ENCODE measurements around the gene DDT.
"Not testable (repeated sequence)": the region's sequence is repeated elsewhere in the genome, so short reads cannot be mapped to it uniquely, and the experiment has no call there.

DNA sequence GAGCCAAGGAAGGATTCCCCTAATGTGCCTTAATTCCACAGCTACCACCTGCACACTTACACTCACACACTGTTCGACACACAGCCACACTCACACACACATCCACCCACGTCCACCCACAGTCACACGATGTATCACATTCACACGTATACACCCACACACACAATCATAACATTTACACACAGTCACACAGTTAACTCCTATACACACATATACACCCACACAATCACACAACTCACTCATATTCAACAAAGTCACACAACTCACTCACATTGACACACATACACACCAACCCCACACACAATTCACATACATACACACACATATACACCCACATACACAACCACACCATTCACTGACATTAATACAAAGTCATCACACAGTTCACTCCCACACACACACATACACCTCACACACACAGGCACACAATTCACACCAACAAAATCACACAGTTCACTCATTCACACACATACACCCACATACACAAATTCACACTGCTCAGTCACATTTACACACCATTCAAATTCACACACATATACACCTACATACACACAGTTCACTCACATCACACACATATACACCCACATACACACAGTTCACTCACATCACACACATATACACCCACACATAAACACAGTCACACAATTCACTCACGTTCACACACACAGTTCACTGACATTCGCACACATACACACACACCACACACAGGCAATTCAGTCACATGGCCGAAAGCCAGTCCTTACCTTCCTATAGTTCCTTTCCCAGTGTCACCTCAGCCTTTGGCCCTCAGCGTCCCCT is 19.8 kb downstream of the DDT start:
- TF ChIP-seq, protein P1, sequence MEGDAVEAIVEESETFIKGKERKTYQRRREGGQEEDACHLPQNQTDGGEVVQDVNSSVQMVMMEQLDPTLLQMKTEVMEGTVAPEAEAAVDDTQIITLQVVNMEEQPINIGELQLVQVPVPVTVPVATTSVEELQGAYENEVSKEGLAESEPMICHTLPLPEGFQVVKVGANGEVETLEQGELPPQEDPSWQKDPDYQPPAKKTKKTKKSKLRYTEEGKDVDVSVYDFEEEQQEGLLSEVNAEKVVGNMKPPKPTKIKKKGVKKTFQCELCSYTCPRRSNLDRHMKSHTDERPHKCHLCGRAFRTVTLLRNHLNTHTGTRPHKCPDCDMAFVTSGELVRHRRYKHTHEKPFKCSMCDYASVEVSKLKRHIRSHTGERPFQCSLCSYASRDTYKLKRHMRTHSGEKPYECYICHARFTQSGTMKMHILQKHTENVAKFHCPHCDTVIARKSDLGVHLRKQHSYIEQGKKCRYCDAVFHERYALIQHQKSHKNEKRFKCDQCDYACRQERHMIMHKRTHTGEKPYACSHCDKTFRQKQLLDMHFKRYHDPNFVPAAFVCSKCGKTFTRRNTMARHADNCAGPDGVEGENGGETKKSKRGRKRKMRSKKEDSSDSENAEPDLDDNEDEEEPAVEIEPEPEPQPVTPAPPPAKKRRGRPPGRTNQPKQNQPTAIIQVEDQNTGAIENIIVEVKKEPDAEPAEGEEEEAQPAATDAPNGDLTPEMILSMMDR (conservative IDR thresholded peaks at IDR 0.05 in 1 of 2, IDR thresholded peaks at IDR 0.05 in 1 of 2; ENCODE audit: extremely low read depth in 1 of 2, insufficient read depth in 1 of 2, low read depth in 1 of 2, low read length in 2 of 2), result not testable (repeated sequence)
- not testable (repeated sequence) for TF ChIP-seq EZH2 (IDR thresholded peaks at IDR 0.05; ENCODE audit: borderline replicate concordance, low read length)

Measured in mammary epithelial cell (primary cell).